Osteocyte (in vitro differentiated cells): ENCODE data around the gene ALDOB. TPM values are rescaled to one million over a fixed set of nuclear protein-coding genes. Genes with fewer than 3 reads are reported as not detected.

ENCODE experiments used
- DNase-seq: peaks from one replicate; pipeline ENCODE4 v3.0.0; 2021; ENCODE audit warnings: mixed read lengths; ENCODE audit not compliant: unreplicated experiment; ENCODE audit errors: extremely low spot score
- H3K27ac Mint-ChIP-seq: one replicate; pipeline ENCODE4 v1.8.0; 2021; ENCODE audit warnings: mild to moderate bottlenecking, mixed read lengths; ENCODE audit not compliant: unreplicated experiment
- H3K27me3 Mint-ChIP-seq: one replicate; pipeline ENCODE4 v1.8.0; 2021; ENCODE audit warnings: mixed read lengths; ENCODE audit not compliant: unreplicated experiment
- H3K36me3 Mint-ChIP-seq: one replicate; pipeline ENCODE4 v1.8.0; 2021; ENCODE audit warnings: mixed read lengths; ENCODE audit not compliant: unreplicated experiment
- H3K4me1 Mint-ChIP-seq: one replicate; pipeline ENCODE4 v1.8.0; 2021; ENCODE audit warnings: mixed read lengths; ENCODE audit not compliant: unreplicated experiment
- H3K4me3 Mint-ChIP-seq: one replicate; pipeline ENCODE4 v1.8.0; 2021; ENCODE audit warnings: mild to moderate bottlenecking, moderate library complexity, mixed read lengths; ENCODE audit not compliant: unreplicated experiment
- H3K9me3 Mint-ChIP-seq: one replicate; pipeline ENCODE4 v1.8.0; 2021; ENCODE audit warnings: mixed read lengths; ENCODE audit not compliant: unreplicated experiment
- CTCF ChIP-seq: fragments of 200-600 bp; sonication (generic); IDR thresholded peaks from 2 replicates; pipeline ENCODE4 v1.5.0; 2021; ENCODE audit warnings: antibody characterized with exemption, mild to moderate bottlenecking, moderate library complexity
- total RNA-seq: library from RNA; stranded (reverse); gene quantifications from 2 replicates; pipeline ENCODE4 v1.2.1, GENCODE V29; 2021

The ALDOB gene
- total RNA-seq, 1 donor from 2014 or later, result not detected

GRCh38 chr9:101438523-101438922 is 2.9 kb upstream of the ALDOB start:
- no peak overlapping the region for H3K4me3 Mint-ChIP-seq
- H3K36me3 Mint-ChIP-seq, result no peaks in the 10 kb centered on the region
- no peak for TF ChIP-seq CTCF
- peaks cover 55% of the 10 kb centered on the region for H3K27me3 Mint-ChIP-seq
- no peak for DNase-seq
- no peaks in the 10 kb centered on the region for H3K4me1 Mint-ChIP-seq
- H3K9me3 Mint-ChIP-seq, result no peaks in the 10 kb centered on the region
- no peak overlapping the region for H3K27ac Mint-ChIP-seq

- H3K27me3 Mint-ChIP-seq, result peaks cover 50% of the 10 kb centered on the region
Measured at GRCh38 chr9:101437806-101438232, 2.2 kb upstream of the ALDOB start.

GRCh38 chr9:101434998-101435397 is 576 bp downstream of the ALDOB start:
- H3K36me3 Mint-ChIP-seq, result no peaks in the 10 kb centered on the region
- no peak overlapping the region for H3K27ac Mint-ChIP-seq
- no peak overlapping the region for H3K4me3 Mint-ChIP-seq
- H3K27me3 Mint-ChIP-seq, result peaks cover 49% of the 10 kb centered on the region
- no peak for TF ChIP-seq CTCF
- no peaks in the 10 kb centered on the region for H3K9me3 Mint-ChIP-seq
- DNase-seq, result no peak
- no peaks in the 10 kb centered on the region for H3K4me1 Mint-ChIP-seq

More at GRCh38 chr9:101437806-101438232, 2.2 kb upstream of the ALDOB start:
- no peak for DNase-seq
- no peak overlapping the region for H3K27ac Mint-ChIP-seq
- H3K36me3 Mint-ChIP-seq, result no peaks in the 10 kb centered on the region
- no peak for TF ChIP-seq CTCF
- H3K9me3 Mint-ChIP-seq, result no peaks in the 10 kb centered on the region
- H3K4me1 Mint-ChIP-seq, result no peaks in the 10 kb centered on the region
- no peak overlapping the region for H3K4me3 Mint-ChIP-seq

GRCh38 chr9:101433229-101433628 is 2.3 kb downstream of the ALDOB start:
- no peak for DNase-seq
- Mint-ChIP-seq H3K4me1 (no peaks in the 10 kb centered on the region), H3K27ac (no peak overlapping the region), H3K27me3 (peaks cover 48% of the 10 kb centered on the region), H3K36me3 (no peaks in the 10 kb centered on the region), H3K9me3 (no peaks in the 10 kb centered on the region), H3K4me3 (no peak overlapping the region)
- TF ChIP-seq CTCF, result no peak

- TF ChIP-seq CTCF, result no peak
- Mint-ChIP-seq H3K27me3 (peaks cover 48% of the 10 kb centered on the region), H3K4me3 (no peak overlapping the region), H3K9me3 (no peaks in the 10 kb centered on the region), H3K36me3 (no peaks in the 10 kb centered on the region), H3K27ac (no peak overlapping the region), H3K4me1 (no peaks in the 10 kb centered on the region)
- DNase-seq, result no peak
Measured at GRCh38 chr9:101432740-101433139, 2.8 kb downstream of the ALDOB start.
